H1 (cell line): ENCODE data around the gene ZNF414. TPM values are rescaled to one million over a fixed set of nuclear protein-coding genes. Genes with fewer than 3 reads are reported as not detected.

ENCODE experiments used
- ATF3 ChIP-seq: IDR thresholded peaks from 2 replicates; pipeline ENCODE4 v1.6.1; 2011; ENCODE audit warnings: low read depth, mild to moderate bottlenecking, low read length; ENCODE audit not compliant: insufficient read depth
- BCL11A ChIP-seq, 2 experiments: IDR thresholded peaks; one replicate each; pipeline ENCODE4 v1.6.1; 2011; ENCODE audit warnings: low read depth in 2 of 2, low read length in 2 of 2, mild to moderate bottlenecking in 2 of 2
- CTBP2 ChIP-seq: IDR thresholded peaks from 2 replicates; pipeline ENCODE4 v1.7.0; 2011; ENCODE audit warnings: borderline replicate concordance, mild to moderate bottlenecking, moderate library complexity, mixed read lengths, low read length; ENCODE audit not compliant: insufficient read depth, insufficient read length
- CTCF ChIP-seq, 3 experiments: IDR thresholded peaks; 1 replicate in 2 of 3; 2 replicates in 1 of 3; pipeline versions ENCODE4 v1.5.1 to v1.6.1; 2011; ENCODE audit warnings: low read length in 3 of 3, mild to moderate bottlenecking in 3 of 3, inconsistent platforms in 2 of 3, low read depth in 1 of 3, moderate library complexity in 1 of 3; ENCODE audit not compliant: insufficient read depth in 1 of 3; ENCODE audit errors: control extremely low read depth in 1 of 3
- EGR1 ChIP-seq: IDR thresholded peaks from 2 replicates; pipeline ENCODE4 v1.6.1; 2011; ENCODE audit warnings: low read depth, low read length, borderline replicate concordance
- HDAC6 ChIP-seq: IDR thresholded peaks from one replicate; pipeline ENCODE4 v1.7.1; 2012; ENCODE audit warnings: low read depth, mild to moderate bottlenecking, inconsistent platforms, low read length, moderate library complexity
- KDM1A ChIP-seq: fragments of 200-600, 300-600 bp; sonication (generic); IDR thresholded peaks from 2 replicates; pipeline ENCODE4 v1.7.1; 2016; ENCODE audit warnings: mild to moderate bottlenecking, low read length, borderline replicate concordance
- KDM5A ChIP-seq: fragments of 200-600 bp; IDR thresholded peaks from 2 replicates; pipeline ENCODE4 v1.7.1; 2012; ENCODE audit warnings: mild to moderate bottlenecking, low read length, inconsistent platforms, mixed read lengths
- MAX ChIP-seq: IDR thresholded peaks from 2 replicates; pipeline ENCODE4 v1.6.1; 2012; ENCODE audit warnings: inconsistent platforms
- NRF1 ChIP-seq: IDR thresholded peaks from 2 replicates; pipeline ENCODE4 v1.6.1; 2011; ENCODE audit warnings: mild to moderate bottlenecking, low read depth, low read length, improper control_type of control experiment
- POU5F1 ChIP-seq: IDR thresholded peaks from 2 replicates; pipeline ENCODE4 v1.6.1; 2011; ENCODE audit warnings: low read depth, mild to moderate bottlenecking, low read length, moderate library complexity
- RFX5 ChIP-seq: IDR thresholded peaks from 2 replicates; pipeline ENCODE4 v1.6.1; 2011; ENCODE audit warnings: low read depth, low read length, improper control_type of control experiment, borderline replicate concordance
- SIN3A ChIP-seq, 2 experiments: IDR thresholded peaks in 1 of 2; conservative IDR thresholded peaks in 1 of 2; 2 replicates each; pipeline ENCODE4 v1.6.1; 2011 to 2012; ENCODE audit warnings: low read length in 2 of 2, improper control_type of control experiment in 1 of 2, low read depth in 1 of 2, mild to moderate bottlenecking in 1 of 2
- SIX5 ChIP-seq: IDR thresholded peaks from 2 replicates; pipeline ENCODE4 v1.6.1; 2011; ENCODE audit warnings: mild to moderate bottlenecking, low read depth, low read length
- SP2 ChIP-seq: IDR thresholded peaks from 2 replicates; pipeline ENCODE4 v1.6.1; 2012; ENCODE audit warnings: mild to moderate bottlenecking, low read length, inconsistent platforms
- SRF ChIP-seq: IDR thresholded peaks from 2 replicates; pipeline ENCODE4 v1.6.1; 2011; ENCODE audit warnings: mild to moderate bottlenecking, low read depth, low read length, moderate library complexity
- TAF7 ChIP-seq: optimal IDR thresholded peaks from 2 replicates; pipeline ENCODE3; 2011; ENCODE audit warnings: low read depth, mild to moderate bottlenecking, inconsistent platforms, low read length, moderate library complexity, borderline replicate concordance
- TEAD4 ChIP-seq: IDR thresholded peaks from 2 replicates; pipeline ENCODE4 v1.6.1; 2012; ENCODE audit warnings: low read depth, low read length, inconsistent platforms, mixed read lengths
- USF2 ChIP-seq: IDR thresholded peaks from 2 replicates; pipeline ENCODE4 v1.6.1; 2011; ENCODE audit warnings: low read length, improper control_type of control experiment
- polyA plus RNA-seq, 7 experiments: library from polyadenylated mRNA; depleted of rRNA in 3 of 7; stranded (reverse) in 5 of 7; unstranded in 2 of 7; fragments of >200 nt in 5 of 7; fragments of 200-250 nt in 2 of 7; gene quantifications; 1 replicate in 5 of 7; 2 replicates in 1 of 7; 4 replicates in 1 of 7; pipeline versions ENCODE4 v1.2.1 to v1.2.3, GENCODE V29; 2011 to 2013; ENCODE audit warnings: missing spikeins in 2 of 7, mixed read lengths in 2 of 7
- total RNA-seq: library from RNA; stranded (reverse); fragmentation: NEBNext Ultra II Directional; extraction: Animal tissue kit (Norgen Biotek cat#: 25700); gene quantifications from 2 replicates; pipeline ENCODE4 v1.2.1, GENCODE V29; 2021

Gene ZNF414
- total and polyA plus RNA-seq, 2 of the 8 experiments (the other 6 are each of a cell fraction or from before 2014, with no cell fraction given), result 9.7 to 26.8 TPM

- no peak for TF ChIP-seq USF2
- TF ChIP-seq EGR1, result no peak
- TF ChIP-seq BCL11A (IDR thresholded peaks at IDR 0.05; ENCODE audit: low read depth in 2 of 2, low read length in 2 of 2), result no peak
- TF ChIP-seq SIX5, result no peak
- peak; percentile 46 to 64; a peak in 1 of 4 replicates for TF ChIP-seq SIN3A (conservative IDR thresholded peaks at IDR 0.05 in 1 of 2, IDR thresholded peaks at IDR 0.05 in 1 of 2; ENCODE audit: low read depth in 1 of 2, low read length in 2 of 2)
- peak; percentile 23; the same call in 1 of the 2 replicates for TF ChIP-seq NRF1
- TF ChIP-seq HDAC6, result no peak
- peak; percentile 67 for TF ChIP-seq SRF
- no peak for TF ChIP-seq RFX5
- no peak for TF ChIP-seq TEAD4
- TF ChIP-seq KDM5A, result no peak
- peak; percentile 76 for TF ChIP-seq TAF7
- no peak for TF ChIP-seq POU5F1
- TF ChIP-seq CTBP2, result no peak
- no peak for TF ChIP-seq SP2
- no peak for TF ChIP-seq KDM1A
- TF ChIP-seq CTCF (IDR thresholded peaks at IDR 0.05; ENCODE audit: control extremely low read depth in 1 of 3, insufficient read depth in 1 of 3, low read depth in 1 of 3, low read length in 3 of 3), result no peak
- TF ChIP-seq MAX, result peak; percentile 37; the same call in 1 of the 2 replicates
- TF ChIP-seq ATF3, result no peak
Observed at GRCh38 chr19:8513687-8514504, at the start of gene ZNF414 (continued).
